Activated effector memory CD4-positive, alpha-beta T cell treated with anti-CD3 and anti-CD28 coated beads, Interleukin-2, amount 50 U/mL, for 16 hours (primary cell): Measurements from ENCODE around the gene KLC1.
"Not testable (repeated sequence)": the region's sequence is repeated elsewhere in the genome, so short reads cannot be mapped to it uniquely, and the experiment has no call there.

Source experiments
- DNase-seq: peaks from one replicate; pipeline ENCODE4 v3.0.0-alpha.2; 2020

Gene KLC1

DNA sequence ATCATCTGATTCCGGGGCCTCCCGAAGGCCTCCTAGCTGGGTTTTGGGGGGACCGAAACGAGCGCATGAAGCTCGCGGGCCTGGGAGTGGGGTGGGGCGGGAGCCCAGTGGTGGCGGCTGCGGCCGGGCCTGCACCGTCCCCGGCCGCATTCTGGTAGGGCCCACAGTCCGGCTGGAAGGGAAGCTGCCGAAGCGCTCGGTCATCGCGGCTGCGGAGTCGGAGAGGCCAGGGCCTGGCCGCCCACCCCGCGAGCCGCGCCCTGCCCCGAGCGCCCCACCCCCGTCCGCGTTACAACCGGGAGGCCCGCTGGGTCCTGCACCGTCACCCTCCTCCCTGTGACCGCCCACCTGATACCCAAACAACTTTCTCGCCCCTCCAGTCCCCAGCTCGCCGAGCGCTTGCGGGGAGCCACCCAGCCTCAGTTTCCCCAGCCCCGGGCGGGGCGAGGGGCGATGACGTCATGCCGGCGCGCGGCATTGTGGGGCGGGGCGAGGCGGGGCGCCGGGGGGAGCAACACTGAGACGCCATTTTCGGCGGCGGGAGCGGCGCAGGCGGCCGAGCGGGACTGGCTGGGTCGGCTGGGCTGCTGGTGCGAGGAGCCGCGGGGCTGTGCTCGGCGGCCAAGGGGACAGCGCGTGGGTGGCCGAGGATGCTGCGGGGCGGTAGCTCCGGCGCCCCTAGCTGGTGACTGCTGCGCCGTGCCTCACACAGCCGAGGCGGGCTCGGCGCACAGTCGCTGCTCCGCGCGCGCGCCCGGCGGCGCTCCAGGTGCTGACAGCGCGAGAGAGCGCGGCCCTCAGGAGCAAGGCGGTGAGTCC is at the start of gene KLC1:
Gene KLC1, plus strand, starts transcription at position 528 of the 819 bp plus-strand sequence. CDS start 25,354 bp downstream, outside the sequence.
- DNase-seq, result peak; percentile 95

DNA sequence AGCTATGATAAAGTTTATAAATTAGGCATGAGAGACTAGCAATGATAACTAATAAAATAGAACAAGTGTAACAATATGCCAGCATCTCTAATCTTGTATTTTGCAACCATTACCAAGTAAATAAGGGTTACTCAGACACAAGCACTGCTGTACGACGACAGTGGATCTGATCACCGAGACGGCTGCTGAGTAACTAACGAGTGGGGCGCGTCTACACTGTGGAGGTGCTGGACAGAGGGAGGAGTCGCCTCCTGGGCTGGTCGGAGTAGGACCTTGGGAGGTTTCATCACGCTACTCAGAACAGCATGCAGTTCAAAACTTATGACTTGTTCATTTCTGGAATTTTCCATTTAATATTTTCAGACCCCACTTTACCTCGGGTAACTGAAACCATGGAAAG is 47.8 kb upstream of the KLC1 start:
- no peak for DNase-seq

DNA sequence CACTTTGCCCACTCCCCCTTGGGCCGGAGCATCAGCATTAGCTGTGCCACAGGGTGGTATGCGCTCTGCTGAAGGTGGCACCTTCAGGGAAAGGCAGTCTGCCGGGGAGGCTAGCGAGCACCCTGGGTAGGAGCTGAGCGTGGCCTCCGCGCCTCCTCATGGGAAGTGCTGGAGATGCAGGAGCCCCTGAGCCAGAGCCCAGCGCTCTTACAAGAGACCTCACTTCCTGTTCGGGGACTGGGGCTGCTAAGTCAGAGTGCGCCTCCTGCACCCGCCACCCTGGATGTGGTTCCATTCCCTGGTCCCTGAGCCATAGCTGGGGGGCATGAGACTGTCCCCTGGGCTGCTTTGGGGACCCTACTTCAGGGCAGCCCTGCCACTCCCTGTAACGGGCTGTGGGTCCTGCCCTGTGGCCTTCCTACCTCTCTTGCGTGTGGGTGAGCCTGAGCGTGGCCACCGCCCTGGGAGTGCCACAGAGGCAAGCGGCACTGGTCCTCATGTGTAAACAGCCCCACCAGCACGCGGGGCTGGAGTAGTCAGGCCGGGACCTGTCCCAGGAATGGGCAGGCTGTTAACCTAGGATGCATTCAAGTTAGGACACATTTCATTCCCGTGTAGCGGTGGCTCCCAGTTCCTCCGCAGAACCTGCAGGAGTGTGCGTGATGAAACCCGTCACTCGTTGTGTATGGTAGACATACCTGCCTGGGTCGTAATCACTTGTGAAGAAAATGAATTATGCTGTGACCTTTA is 46.9 kb upstream of the KLC1 start:
- DNase-seq, result no peak

DNA sequence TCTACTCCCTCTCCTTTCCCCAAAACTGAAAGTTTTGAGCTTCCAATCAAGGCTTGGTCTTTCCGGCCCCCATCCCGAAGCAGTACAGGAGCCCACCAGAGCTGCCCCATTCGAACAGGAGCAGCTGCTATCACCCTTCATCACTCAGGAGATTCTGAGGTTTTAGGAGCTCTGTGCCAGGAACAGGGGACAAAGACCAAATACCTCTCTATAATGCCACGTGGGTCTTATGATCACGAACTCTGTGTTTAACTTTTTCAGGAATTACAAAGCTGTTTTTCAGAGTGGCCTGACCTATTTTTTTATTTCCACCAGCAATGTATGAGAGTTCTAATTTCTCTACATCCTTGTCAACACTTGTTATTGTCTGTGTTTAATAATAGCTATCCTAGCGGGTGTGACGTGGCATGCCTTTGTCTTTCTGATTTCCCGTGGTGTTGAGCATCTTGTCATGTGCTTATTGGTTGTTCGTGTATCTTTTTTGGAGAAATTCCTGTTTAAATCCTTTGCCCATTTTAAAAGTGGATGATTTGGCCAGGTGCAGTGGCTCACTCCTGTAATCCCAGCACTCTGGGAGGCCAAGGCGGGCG is 44.6 kb upstream of the KLC1 start:
- no peak for DNase-seq

DNA sequence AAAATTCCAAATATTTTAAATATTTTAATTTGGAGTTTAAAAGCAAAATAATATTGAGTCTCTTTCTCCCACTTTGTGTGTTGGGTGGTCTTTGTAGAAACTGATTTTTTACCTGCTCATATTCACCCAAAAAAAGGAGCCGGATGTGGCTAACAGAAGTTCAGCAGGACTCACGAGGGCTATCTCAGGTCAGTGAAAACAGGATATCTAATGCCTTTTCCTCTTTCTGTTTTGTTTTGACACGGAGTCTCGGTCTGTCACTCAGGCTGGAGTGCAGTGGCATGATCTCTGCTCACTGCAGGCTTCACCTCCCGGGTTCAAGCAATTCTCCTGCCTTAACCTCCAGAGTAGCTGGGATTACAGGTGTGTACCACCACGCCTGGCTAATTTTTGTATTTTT is 35.4 kb upstream of the KLC1 start:
- DNase-seq, result no peak

DNA sequence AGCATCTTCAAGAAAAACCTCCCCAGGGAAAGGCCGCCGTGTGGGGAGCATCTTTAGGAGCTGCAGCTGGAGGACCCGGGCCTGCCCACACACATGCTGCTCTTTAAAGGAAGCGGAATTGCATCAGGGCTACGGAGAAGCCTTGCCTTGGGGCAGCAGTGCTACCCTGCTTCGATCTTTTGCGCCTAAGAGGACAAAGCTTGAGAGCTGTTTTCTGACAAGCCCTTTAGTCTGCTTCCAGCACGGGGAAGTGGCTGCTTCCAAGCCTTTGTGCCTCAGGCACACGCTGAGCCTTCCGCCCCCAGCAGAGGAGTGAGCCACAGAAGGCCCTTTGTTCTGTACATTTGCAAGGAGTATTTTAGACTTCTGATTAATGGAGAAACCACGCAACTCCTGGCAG is 34.7 kb upstream of the KLC1 start:
- no peak for DNase-seq

DNA sequence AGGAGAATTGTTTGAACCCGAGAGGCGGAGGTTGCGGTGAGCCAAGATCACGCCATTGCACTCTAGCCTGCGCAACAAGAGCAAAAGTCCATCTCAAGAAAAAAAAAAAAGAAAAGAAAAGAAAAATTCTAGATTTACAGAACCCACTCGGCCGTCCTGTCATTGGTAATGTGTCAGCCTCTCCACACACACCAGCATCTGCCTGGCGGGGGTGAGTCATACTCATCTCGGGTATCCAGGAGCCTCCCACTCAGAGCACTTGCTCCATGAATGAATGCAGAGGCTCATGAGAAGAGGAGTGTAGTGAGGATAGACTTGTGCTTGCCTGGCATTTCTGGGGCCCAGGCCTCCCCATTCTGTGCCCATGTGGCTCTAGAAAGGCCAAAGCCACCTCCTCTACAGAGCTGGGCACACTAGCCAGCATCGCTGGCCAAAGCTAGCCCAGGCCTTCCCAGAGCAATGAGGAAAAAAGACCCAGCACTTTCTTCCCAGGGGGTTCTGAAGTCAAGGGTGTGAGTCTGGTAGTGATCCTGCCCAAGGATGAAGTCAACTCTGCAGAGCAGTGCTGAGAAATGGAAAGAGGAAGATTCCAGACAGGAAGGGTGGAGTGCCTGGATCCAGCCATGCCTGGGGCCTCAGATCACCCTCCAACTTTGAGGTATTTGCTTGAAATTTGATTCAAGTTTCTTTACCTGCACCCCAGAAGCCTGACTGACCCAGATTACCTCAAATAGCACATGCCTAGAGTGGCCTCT is 31.2 kb upstream of the KLC1 start:
- DNase-seq, result no peak

DNA sequence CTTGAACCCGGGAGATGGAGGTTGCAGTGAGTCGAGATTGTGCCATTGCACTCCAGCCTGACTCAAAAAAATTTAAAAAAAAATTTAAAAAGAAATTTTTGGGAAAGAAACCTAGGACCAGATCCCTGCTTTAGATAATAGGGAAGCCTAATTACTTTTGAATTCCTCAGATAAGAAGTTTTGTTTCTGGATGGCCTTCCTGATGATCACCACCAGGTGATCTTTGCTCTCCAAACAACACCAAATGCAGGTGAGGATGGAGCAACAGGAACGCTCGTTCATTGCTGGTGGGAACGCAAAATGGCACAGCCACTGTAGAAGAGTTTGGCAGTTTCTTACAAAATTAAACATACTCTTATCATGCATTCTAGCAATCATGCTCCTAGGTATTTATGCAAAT is 28.5 kb upstream of the KLC1 start:
- no peak for DNase-seq

DNA sequence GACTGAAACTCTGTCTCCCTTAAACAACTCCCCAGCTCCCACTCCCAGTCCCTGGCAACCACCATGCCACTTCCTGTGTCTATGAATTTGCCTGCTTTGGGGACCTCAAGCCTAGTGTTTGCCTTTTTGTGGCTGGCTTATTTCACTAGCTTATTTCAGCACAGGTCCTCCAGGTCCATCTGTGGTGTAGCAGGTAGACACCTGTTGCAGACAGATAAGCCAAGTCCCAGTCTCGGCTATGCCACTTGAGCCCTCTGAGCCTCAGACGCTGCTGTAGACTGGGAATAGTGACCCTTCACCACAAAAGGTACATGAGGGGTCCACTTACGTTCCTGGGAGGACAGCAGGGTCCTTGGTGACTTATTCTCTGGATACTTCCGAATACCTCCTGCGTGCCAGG is 24.4 kb upstream of the KLC1 start:
- no peak for DNase-seq

DNA sequence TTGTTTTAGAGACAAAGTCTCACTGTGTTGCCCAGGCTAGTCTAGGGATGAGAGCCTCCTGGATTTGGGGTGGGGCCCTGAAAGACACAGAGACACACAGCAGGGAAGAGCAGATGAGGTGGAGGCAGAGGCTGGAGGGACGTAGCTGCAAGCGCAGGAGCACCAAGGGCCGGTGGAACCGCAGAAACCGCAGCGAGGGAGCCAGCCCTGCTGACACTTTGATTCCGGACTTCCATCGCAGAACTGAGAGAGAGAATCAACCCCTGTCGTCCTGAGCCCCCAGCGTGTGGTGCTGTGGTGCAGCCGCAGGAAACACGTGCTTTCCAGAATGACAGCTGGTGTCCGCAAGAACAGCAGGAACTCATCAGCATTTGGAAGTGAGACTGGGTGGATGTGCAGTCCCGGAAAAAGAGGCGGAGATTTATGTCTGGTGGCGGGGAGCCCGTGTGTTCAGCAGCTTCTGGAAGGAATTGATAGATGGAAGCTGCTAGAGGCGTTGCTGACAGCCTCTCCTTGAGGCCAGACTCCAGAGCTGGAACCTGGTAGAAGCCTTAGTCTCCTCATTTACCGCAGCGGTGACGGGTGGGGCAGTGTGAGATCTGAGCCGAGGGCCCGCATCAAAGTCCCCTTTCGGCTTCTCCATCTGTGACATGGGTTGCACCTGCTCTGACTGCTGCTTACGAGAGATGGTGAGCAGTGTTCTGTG is 21.9 kb upstream of the KLC1 start:
- DNase-seq, result peak; percentile 79

DNA sequence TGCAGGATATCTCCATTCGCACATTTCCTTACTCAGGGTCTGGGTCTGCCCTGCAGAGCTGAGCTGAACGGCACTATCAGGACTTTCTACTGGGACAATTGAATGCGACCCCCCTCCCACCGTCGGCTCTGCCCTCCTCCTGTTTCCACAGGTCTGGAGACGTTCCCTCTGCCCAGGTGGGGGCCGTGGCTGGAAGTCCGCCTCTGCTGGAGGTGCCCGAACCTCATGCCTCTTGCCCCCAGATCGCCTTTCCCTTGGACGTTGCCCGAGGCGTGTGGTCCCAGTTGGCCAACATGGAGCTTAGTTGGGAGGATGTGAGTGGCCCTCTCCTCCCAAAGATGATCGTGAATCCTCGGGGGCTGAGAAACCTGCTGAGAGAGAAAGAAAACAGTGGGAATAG is 21.2 kb upstream of the KLC1 start:
- no peak for DNase-seq

DNA sequence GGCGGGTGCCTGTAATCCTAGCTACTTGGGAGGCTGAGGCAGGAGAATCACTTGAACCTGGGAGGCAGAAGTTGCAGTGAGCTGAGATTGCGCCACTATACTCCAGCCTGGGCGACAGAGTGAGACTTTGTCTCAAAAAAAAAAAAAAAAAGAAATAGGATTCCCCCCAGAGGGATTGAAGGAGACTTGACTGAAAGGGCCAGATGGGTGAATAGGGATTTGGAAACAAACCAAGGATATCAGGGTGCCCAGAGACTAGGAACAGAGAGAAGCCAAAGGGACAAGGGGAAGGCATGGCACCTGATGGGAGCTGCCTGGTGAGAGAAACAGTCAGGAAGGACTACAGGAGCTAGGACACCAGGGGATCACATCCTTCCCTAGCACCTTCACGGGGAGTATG is 19.9 kb upstream of the KLC1 start:
- DNase-seq, result not testable (repeated sequence)

DNA sequence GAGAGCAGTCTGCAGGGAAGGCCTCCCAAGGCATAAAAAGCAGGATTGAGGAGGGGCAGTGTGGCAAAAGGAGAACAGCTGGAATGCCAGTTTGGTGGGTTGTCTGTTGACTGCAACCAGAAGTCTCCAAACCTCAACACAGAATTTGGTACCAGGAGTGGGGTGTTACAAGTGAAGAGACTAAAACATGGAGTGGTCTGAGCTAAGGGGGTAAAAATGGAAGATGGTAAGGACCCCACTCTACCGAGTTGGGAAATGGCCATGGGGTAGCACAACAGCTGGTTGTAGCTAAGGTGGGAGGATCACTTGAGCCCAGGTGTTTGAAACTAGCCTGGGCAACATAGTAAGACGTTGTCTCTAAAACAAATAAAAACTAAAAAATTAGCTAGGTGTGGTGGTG is 17.8 kb upstream of the KLC1 start:
- DNase-seq, result no peak

DNA sequence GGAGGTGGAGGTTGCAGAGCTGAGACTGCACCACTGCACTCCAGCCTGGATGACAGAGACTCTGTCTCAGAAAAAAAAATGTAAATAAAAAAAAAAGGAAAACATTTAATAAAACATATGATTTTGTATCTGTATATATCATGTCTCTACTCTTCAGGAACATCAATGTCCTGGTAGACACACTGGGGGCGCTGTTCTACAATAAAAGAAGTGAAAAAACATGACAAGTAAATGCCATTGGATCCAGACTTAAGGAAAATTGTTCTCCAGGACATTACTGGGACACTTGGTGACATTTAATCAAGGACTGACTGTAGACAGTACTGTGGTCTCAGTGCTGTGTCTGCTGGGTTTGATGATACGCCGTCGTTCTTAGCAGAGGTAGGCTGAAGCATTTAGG is 15.5 kb upstream of the KLC1 start:
- no peak for DNase-seq

DNA sequence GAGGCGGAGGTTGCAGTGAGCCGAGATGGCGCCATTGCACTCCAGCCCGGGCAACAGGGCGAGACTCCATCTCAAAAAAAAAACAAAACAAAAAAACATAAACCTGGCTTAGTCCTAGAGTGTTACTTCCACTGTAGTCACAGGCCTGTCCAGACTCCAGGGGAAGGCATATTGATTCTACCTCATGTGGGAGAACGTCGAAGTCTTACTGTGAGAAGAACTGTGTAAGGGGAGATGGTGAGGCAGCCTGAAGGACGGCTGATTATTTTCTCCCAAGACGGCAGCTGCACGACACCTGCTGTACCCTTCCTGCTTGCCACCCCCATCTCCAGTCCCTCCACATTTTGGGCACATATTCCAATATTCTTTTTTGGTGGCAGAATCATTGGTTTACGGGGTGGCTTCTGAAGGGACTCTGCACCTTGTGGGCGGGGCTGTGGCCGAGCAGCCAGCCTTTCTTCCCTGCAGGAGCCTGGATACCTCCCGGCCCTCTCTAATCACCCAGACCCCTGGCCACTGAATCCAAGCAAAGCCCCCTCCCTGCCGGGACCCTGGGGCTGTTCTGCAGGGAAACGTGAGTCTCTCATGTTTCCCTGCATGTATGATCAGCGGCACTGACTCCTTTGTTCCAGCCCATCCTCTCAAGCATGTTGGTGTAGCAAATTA is 12.2 kb upstream of the KLC1 start:
- no peak for DNase-seq

DNA sequence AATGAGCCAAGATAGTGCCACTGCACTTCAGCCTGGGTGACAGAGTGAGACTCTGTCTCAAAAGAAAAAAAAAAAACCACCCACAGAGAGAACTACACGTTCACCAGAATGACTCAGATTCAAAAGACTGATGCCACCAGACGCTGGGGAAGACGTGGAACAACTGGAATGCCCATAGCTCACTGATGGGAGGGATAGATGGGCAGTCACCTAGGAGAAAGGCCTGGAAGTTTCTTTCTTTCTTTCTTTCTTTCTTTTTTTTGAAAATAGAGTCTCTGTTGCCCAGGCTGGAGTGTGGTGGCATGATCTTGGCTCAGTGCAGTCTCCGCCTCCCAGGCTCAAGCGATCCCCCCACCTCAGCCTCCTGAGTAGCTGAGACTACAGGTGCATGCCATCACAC is 10.0 kb upstream of the KLC1 start:
- no peak for DNase-seq

DNA sequence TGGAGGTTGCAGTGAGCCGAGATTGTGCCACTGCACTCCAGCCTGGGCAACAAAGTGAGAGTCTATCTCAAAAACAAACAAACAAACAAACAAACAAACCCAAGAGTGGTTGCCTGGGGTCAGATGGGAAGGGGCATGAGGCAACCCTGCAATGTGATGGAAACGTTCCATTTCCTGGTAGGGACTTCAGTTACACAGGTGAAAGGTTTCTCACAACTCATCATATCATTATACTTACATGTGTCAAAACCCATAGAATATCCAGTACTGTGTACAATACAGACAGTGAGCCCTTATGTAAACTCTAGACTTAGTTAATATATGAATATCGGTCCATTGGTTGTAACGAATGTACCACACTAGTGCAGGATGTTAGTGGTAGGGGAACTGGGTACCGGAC is 7.2 kb upstream of the KLC1 start:
- no peak for DNase-seq

DNA sequence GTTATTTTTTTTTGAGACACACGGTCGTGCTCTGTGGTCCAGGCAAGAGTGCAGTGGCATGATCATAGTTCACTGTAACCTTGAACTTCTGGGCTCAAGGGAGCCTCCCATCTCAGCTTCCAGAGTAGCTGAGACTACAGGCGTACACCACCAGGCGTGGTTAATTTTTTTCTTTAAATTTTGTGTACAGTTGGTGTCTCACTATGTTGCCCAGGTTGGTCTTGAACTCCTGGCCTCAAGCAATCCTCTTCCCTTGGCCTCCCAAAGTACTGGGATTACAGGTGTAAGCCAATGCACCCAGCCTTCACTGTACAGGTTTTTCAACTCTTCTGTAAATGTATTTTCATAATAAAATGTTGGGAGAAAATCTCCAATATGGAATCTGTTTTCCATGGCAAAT is 5.7 kb upstream of the KLC1 start:
- no peak for DNase-seq

DNA sequence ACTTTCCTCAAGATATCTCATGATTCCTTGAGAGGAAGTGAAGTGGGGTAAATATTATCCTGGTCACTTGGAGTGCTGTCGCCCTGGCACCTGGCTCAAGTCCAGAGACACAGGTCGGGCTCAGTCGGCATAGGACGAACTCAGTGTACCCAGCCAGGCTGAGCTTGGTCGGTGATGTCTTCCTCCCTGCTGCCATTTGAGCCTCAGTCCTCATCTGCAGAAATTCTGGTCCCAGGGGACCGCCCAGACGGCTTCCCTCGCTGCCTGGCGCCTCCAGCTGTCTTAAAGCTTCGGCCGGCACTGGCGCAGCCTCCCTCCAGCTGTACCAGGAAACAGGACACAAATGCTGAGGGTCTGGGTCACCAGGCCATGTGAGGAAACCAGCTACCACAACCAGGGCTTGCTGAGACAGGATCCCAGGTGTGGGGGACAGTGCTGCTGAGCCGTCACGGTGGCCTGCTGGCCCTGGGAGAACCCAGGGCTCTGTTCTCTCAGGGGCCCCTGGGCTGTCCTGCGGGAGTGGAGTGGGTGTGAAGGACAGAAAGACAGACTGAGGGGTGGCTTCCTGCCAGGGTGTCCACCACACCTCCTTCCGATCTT is 5.0 kb upstream of the KLC1 start:
- DNase-seq, result no peak

DNA sequence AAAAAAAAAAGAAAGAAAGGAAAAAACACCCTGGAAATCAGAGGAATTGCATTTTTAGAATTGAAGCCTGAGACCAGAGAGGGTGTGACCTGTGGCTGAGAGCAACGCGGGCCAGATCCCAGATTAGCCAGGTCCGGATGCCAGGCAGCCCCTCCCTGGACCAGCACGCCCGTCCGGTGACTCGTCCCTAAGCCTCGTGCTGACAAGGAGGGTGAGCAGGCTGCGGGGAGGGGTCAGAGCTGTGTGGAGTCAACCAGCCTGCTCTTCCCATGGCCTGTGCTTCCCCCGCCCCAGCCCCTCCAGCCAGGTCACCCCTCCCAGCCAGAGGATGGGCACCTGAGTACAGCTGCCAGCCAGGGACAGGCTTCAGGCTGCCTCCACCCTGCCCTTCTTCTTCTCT is 4.2 kb upstream of the KLC1 start:
- peak; percentile 72 for DNase-seq

DNA sequence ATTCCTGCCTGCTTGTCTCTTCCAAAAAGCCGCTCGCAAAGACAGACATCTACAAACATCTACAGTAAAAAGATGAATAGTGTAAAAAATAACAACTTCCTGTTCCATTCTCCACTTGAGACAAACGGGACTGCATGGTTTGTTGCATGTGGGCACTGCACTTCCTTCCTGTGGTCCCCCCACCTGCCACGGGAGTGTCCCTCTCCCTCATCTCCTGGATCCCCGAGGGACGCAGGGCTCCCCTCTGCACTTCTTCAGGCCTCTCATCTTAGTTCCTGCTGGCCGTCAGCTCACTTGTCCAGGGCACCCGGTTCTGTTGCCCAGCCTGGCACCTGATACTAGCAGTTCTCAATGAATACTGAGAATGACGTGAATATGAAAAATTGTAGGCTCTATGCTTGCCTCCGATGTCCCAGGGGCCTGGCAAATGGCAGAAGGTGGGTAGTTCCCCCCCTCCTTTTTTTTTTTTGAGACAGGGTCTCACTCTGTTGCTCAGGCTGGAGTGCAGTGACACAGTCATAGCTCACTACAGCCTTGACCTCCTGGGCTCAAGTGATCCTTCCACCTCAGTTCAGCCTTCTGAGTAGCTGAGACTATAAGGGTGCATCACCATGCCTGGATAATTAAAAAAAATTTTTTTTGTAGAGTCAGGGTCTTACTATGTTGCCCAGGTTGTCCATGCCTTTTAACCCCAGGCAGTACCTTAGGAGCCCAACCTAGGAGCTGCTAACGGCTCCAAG is 3.5 kb upstream of the KLC1 start:
- DNase-seq, result peak; percentile 76
